CD4-positive, alpha-beta T cell treated with Interleukin-4 for 1 hour (primary cell): ENCODE data around the gene DUS1L.

Source experiments
- DNase-seq, 2 donors: peaks; one replicate each; pipeline ENCODE4 v3.0.0-alpha.2; 2020 to 2022

DUS1L gene

GRCh38 chr17:82100502-82101298 lies 35.1 kb upstream of the DUS1L start:
- DNase-seq = no peak

- peak in 1 of 2 donors; percentile 18 for DNase-seq
Measured at GRCh38 chr17:82098939-82099763, 33.5 kb upstream of the DUS1L start.

- peak; percentile 95 for DNase-seq
Measured at GRCh38 chr17:82098169-82098938, 32.8 kb upstream of the DUS1L start, which contains the start of gene FASN. FASN (minus strand) TSS chr17:82098236; CDS start chr17:82096445, 1,791 bp downstream.

DNA sequence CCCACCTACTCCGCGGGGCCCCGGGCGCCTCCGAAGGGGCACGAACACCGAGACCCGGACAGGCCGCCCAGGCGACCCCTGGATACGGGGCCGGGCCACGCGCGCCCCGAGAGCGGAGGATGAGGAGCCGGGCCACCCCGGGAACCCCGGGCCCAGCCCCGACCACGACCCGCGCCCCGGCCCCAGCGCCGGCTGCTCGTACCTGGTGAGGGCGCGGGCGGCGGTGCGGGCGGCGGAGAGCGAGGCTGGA lies 32.2 kb upstream of the DUS1L start:
- DNase-seq = no peak

GRCh38 chr17:82097184-82097918 lies 31.7 kb upstream of the DUS1L start:
- DNase-seq = peak in 1 of 2 donors; percentile 24

DNA sequence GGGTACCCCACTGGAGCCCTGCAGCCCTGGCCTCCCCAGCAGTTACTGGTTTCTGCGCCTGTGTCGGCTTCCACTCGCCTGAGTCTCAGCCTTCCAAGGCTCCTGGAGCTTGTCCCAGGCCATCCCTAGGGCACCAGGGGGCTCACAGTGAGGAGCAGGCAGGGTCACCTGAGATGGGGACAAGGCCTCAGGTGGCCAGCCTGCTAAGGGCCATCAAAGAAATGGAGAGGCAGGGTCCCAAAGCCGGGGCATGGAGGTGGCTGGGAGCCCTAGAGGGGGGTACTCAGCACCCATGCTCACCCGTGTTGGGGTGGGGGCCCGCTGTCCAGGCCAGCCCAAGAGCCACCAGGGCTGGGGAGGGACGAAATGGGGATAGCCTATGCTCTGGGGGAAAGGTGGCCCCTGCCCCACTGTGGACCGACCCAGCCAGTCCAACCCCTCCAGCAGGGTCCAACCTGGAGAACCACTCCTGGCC lies 31.1 kb upstream of the DUS1L start:
- no peak for DNase-seq

GRCh38 chr17:82095777-82096708 lies 30.4 kb upstream of the DUS1L start:
- no peak for DNase-seq

DNA sequence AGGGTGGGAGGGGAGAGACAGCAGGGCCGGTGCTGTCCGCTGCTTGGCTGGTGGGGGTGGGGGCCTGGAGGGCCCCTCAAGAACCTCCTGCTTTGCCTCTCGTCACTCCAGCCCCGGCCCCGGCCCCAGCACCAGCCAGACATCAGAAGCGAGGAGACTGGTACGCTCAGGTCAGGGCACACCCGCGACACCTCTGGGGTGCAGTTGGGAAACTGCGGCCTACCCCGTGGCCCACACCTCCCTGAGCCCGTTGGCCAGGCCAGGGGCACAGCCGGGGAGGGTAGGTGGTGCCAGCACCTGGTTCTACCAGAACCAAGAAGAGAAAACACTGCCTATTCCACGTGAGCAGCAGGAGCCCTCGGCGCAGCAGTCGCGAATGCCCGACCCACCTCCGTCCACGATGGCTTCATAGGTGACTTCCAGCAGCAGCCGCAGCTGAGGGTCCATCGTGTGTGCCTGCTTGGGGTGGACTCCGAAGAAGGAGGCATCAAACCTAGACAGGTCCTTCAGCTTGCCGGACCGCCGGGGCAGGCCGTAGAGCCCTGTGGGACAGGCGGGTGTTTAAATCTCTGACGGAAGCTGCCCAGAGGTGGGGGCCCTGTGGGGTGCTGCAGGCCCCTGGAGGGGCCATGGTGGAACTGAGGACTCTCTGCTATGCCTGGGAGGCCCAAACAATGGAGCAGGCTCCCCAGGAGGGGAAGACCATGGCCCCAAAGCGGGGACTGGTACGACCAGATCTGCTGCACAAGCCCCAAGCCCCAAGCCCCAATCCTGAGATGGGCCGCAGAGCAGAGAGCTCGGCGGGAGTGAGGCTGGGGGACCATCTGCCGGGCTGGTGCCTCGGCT lies 29.6 kb upstream of the DUS1L start:
- DNase-seq = no peak

DNA sequence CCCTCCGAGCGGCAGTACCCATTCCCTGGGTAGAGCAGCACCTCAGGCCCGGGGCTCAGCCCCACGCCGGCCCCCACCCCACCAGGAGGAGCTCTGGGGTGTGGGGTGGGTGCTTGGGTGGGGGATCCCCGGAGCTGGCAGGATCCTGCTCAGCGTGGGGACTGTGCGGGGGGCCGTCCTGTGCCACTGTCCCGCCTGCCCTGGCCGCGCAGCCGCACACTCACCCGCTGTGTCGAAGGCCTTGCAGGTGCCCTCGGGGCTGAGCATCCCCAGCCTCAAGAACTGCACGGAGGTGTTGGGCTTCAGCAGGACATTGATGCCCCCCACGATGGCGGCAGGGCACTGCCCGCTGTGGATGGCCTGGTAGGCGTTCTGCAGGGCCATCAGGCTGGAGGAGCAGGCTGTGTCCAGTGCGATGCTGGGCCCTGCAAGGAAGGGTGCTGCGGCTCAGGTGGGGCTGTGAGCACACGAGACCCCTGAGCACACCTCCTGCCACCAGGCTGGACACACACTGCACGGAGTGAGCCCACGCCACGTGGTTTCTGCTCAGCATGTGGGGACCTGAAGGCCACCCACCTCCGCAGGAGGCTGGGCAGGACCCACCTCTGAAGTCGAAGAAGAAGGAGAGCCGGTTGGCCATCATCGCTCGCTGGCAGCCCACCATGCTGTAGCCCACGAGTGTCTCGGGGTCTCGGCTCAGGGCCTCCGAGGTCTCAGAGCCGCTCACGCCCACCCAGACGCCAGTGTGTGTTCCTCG lies 27.6 kb upstream of the DUS1L start:
- DNase-seq = no peak

- DNase-seq = no peak
Measured at GRCh38 chr17:82092628-82092994, 27.0 kb upstream of the DUS1L start.

GRCh38 chr17:82092094-82092586 lies 26.5 kb upstream of the DUS1L start:
- DNase-seq = no peak

GRCh38 chr17:82091264-82092066 lies 25.9 kb upstream of the DUS1L start:
- no peak for DNase-seq

- no peak for DNase-seq
Measured at GRCh38 chr17:82090549-82091263, 25.1 kb upstream of the DUS1L start.

DNA sequence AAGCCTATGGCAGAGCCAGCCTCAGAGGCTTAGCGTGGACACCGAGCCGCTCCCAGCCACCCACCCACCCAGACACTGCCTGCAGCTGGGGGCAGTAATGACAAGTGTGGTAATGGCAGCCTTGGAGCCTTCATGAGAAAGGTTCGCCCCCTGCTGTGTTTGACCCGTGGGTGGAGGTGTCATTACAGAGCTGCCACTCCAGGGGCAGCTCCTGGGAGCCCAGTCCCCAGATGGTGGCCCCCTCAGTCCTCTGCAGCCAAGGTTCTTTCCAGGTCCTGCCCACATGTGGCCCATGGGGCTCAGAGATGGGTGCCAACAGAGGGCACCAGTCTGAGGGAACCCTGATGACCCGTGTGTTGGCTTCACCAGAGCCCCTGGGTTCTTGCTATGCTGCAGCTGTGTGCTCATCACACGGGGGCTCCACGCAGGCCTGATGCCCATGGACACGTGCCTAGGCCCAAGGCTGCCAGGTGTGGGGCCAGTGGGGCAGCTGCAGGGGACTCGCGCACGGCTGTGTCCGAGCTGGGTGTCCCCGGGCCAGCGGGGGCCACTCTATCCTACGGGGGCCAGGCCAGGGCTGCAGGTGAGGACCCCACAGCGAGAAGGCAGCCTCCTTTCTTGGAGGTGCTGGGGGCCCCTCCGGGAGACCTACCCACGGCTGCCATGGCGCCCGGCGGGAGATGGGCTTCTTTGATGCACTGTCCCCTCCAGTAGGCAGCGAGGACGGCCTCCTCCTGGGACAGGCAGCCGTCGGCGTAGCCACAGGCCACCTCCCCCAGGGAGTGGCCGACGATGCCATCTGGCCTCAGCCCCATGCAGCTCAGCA lies 24.3 kb upstream of the DUS1L start:
- no peak for DNase-seq

DNA sequence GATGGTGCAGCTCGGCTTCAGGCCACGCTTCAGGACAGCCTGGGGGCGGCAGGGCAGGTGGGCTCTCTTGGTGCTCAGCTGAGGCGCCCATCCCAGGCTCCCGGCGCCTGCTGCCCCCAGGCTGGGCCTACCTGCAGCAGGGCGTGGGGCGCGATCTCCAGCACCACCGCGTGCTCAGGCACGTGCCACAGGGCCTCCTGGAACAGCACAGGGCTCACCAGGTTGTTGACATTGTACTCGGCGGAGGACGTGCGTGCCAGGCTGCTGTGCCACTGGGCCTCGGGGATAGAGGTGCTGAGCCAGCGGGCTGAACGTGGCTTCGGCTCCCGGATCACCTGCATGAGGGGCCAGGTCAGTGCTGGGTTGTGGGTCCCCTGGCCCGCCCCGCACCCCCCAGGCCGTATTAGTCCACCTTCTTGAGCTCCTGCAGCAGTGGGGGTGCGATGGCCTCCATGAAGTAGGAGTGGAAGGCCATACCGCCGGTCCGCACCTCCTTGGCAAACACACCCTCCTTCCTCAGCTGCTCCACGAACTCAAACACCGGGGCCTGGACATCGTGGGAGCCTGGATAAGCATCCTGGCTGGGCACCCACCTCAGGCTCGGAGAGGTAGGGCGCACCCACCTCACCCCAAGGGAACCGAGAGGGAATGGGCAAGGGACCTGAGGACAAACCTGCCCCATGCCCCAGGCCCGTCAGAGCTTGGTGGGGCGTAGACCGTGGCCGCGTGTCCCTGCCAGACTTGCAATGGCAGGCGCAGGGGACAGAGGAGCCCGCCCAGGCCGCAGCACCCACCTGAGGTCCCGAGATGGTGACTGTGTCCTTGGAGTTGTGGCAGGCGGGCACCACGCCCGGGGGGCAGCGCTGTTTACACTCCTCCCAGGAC lies 23.5 kb upstream of the DUS1L start:
- DNase-seq = no peak
